HG02884 (cell line): Measurements from ENCODE around the gene MANSC4.
A peak's percentile ranks its signal among the peaks of the same experiment; 100 is the strongest.
"Not testable (repeated sequence)": the region's sequence is repeated elsewhere in the genome, so short reads cannot be mapped to it uniquely, and the experiment has no call there.

Experiments used
- ATAC-seq: cut with Tn5 transposase; IDR thresholded peaks from one replicate; pipeline ENCODE4 v1.9.1; 2021; ENCODE audit warnings: mild to moderate bottlenecking, moderate library complexity; ENCODE audit not compliant: unreplicated experiment

The MANSC4 gene

DNA sequence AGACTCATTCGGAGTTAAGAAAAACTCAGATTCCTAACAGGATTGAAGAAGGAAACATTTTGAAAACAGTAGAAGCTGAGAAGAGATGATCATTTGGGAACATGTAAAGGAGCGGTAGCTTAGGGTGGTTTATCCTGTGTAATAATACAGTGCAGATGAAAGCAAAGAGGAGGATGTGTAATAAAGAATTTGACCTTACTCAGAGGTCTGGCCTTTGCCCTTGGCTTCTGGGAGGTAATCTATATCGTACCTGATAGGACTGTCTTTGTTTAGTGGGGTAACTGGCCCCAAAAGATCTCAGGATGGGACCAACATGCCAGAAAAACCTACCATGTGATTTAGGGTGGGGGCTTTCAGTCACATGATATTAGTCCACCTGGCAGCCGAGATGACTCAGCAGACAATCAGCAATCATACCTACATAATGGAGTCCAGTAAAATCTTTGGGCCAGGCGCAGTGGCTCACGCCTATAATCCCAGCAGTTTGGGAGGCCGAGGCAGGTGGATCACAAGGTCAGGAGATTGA is 23.3 kb downstream of the MANSC4 start:
- no peak for ATAC-seq

- no peak for ATAC-seq
Measured at GRCh38 chr12:27754795-27755194, 25.2 kb downstream of the MANSC4 start.

- ATAC-seq = no peak
Measured at GRCh38 chr12:27751386-27752047, 28.5 kb downstream of the MANSC4 start.

- no peak for ATAC-seq
Measured at GRCh38 chr12:27747111-27747820, 32.8 kb downstream of the MANSC4 start.

- not testable (repeated sequence) for ATAC-seq
Measured at GRCh38 chr12:27745734-27746133, 34.3 kb downstream of the MANSC4 start.

DNA sequence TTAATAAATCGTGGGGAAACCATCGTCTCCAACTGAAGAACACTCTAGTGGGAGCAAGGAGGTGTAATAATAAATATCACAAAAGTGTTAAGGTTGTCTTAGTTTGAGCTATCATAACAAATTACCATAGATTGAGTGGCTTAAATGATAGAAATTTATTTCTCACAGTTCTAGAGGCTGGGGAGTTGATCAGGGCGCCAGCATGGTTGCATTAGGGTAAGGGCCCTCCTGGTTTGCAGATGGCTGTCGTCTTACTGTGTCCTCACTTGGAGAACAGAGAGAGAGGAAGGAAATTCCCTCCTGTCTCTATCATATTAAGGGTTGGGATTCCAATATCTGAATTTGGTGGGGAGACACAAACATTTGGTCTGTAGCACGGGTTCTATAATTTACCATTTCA is 36.4 kb downstream of the MANSC4 start:
- ATAC-seq = no peak

DNA sequence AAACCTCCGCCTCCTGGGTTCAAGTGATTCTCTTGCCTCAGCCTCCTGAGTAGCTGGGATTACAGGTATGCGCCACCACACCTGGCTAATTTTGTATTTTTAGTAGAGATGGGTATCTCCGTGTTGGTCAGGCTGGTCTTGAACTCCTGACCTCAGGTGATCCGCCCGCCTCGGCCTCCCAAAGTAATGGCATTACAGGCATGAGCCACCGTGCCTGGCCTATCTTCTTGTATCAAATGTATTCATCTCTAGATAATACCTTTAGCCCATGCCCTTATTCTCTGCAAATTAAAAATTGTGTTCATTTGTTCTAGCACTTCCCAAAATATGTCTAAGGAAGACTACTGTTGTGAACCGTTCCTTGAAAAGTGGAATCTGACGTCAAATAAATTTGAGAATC is 45.7 kb downstream of the MANSC4 start:
- ATAC-seq = not testable (repeated sequence)

DNA sequence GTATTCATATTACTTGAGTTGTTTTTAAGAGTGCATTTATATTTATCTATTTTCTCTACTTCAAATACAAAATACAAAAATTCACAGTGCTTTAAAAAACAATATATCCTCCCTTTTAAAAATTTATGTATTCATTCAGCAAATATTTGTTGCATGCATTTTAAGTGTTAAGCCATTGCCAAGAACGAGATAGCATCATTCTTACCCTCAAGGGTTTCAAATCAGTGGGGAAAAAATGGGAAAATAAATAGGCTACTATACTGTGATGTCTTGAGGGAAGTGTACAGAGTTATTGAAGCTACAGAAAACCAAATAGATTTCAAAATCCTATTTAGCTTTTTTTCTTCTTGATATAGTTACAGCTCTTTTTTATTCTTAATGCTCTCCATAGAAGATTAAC is 46.2 kb downstream of the MANSC4 start:
- ATAC-seq = no peak

- peak; percentile 68 for ATAC-seq
Measured at GRCh38 chr12:27733052-27733656, 46.9 kb downstream of the MANSC4 start.

- no peak for ATAC-seq
Measured at GRCh38 chr12:27732281-27732680, 47.8 kb downstream of the MANSC4 start.

- ATAC-seq = no peak
Measured at GRCh38 chr12:27730097-27730588, 49.9 kb downstream of the MANSC4 start.

DNA sequence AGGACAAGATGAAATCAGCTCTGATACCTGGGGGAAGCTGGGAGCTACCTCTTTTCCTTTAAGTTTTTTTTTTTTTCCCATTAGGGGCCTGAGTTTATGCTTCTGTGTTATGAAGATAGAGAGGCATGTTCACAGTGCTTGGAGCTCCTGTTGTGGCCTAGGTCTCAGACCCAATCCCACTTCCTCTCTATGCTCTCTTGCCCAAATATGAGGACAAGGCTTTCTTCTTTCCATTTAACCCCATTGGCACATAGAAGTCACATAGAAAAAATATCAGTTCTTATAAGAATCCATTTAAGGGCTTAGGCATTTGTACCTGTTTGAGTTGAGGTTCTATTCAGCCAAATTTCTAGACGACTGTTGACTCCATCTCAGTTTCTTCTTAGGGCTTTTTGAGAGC is 56.8 kb downstream of the MANSC4 start:
- no peak for ATAC-seq
